Lung (tissue), 12 donors: ENCODE data around the gene PTPN18. TPM values are rescaled to one million over a fixed set of nuclear protein-coding genes. Genes with fewer than 3 reads are reported as not detected.

Experiments
- ATAC-seq: fragments of 200-7000 bp; cut with Tn5 transposase; one replicate; pipeline ENCODE4 v1.9.1; 2020; ENCODE audit warnings: moderate number of reproducible peaks; ENCODE audit not compliant: insufficient read depth, low FRiP score
- DNase-seq, 3 donors: peaks; one replicate each; pipeline ENCODE4 v3.0.0-alpha.2; 2013 to 2017
- H3K27ac ChIP-seq, 2 donors: one replicate each; pipeline ENCODE4 v1.5.1; 2013; ENCODE audit warnings: mild to moderate bottlenecking in 2 of 2, moderate library complexity in 2 of 2, control low read depth in 1 of 2, inconsistent platforms in 1 of 2, low read depth in 1 of 2, low read length in 1 of 2
- H3K27me3 ChIP-seq, 3 donors: one replicate each; pipeline ENCODE4 v1.5.1; 2013; ENCODE audit warnings: low read length in 2 of 3; ENCODE audit not compliant: control insufficient read depth in 3 of 3, insufficient read depth in 3 of 3
- H3K36me3 ChIP-seq, 4 donors: one replicate each; pipeline ENCODE4 v1.5.1; 2013; ENCODE audit warnings: low read length in 4 of 4, mild to moderate bottlenecking in 1 of 4, moderate library complexity in 1 of 4; ENCODE audit not compliant: control insufficient read depth in 4 of 4, insufficient read depth in 4 of 4
- H3K4me1 ChIP-seq, 5 donors: one replicate each; pipeline ENCODE4 v1.5.1; 2013; ENCODE audit warnings: low read length in 5 of 5, mild to moderate bottlenecking in 2 of 5, moderate library complexity in 1 of 5; ENCODE audit not compliant: control insufficient read depth in 5 of 5, insufficient read depth in 5 of 5
- H3K4me3 ChIP-seq: one replicate; pipeline ENCODE4 v1.5.1; 2013; ENCODE audit warnings: mild to moderate bottlenecking, control low read depth, moderate library complexity
- H3K9ac ChIP-seq, 2 donors: one replicate each; pipeline ENCODE4 v1.5.1; 2013; ENCODE audit warnings: low read length in 2 of 2, control low read depth in 1 of 2; ENCODE audit not compliant: insufficient read depth in 1 of 2
- H3K9me3 ChIP-seq, 4 donors: one replicate each; pipeline ENCODE4 v1.5.1; 2013; ENCODE audit warnings: low read length in 3 of 4, mild to moderate bottlenecking in 1 of 4, moderate library complexity in 1 of 4; ENCODE audit not compliant: control insufficient read depth in 4 of 4, insufficient read depth in 3 of 4
- CTCF ChIP-seq: IDR thresholded peaks from 2 replicates; pipeline ENCODE4 v1.5.1; 2012; ENCODE audit warnings: mild to moderate bottlenecking; ENCODE audit errors: control extremely low read depth, extremely low read depth
- WGBS, 2 donors: extraction: QIAGEN DNeasy Blood & Tissue Kit; methylation state at CpG; one replicate each; pipeline ENCODE4 v1.1.7; 2013; 5-methylcytosine and 5-hydroxymethylcytosine counted together
- polyA plus RNA-seq, 2 donors: library from polyadenylated mRNA; stranded (reverse); fragments of 200-250 nt; gene quantifications; one replicate each; pipeline ENCODE4 v1.2.1, GENCODE V29; 2013
- total RNA-seq, 2 donors: library from RNA; depleted of rRNA in 1 of 2; stranded (reverse); fragments of >200 nt in 1 of 2; gene quantifications; one replicate each; pipeline ENCODE4 v1.2.1, GENCODE V29; 2014 to 2021
- donor health status: control.
- donor health status: control.
- donor health status: Bipolar disorder and iron deficiency.
- donor health status: healthy.
- donor health status: DM: yes; HTN: yes; CAD: no.

Gene PTPN18
- total and polyA plus RNA-seq, 4 donors: 29.2 to 88.3 (median 59.7) TPM

GRCh38 chr2:130381145-130381544, 25.3 kb downstream of the PTPN18 start:
- H3K27me3 ChIP-seq: no peaks in the 10 kb centered on the region
- H3K4me3 ChIP-seq: no peak overlapping the region
- H3K27ac ChIP-seq: no peak overlapping the region
- TF ChIP-seq CTCF: no peak
- no peak overlapping the region for H3K9ac ChIP-seq
- no peak for DNase-seq
- 92 to 95% methylated on average over 4 of the region's 4 CpGs for WGBS, 2 donors
- peaks cover 0 to 7% (median 2%) of the 10 kb centered on the region in 4 donors for H3K36me3 ChIP-seq
- no peak for ATAC-seq
- peaks cover 0 to 3% (median 0%) of the 10 kb centered on the region in 5 donors for H3K4me1 ChIP-seq
- no peaks in the 10 kb centered on the region for H3K9me3 ChIP-seq

- no peaks in the 10 kb centered on the region for H3K27me3 ChIP-seq
- no peak overlapping the region for H3K9ac ChIP-seq
- peaks cover 0 to 4% (median 0%) of the 10 kb centered on the region in 5 donors for H3K4me1 ChIP-seq
- no peak for ATAC-seq
- H3K36me3 ChIP-seq: peaks cover 0 to 7% (median 2%) of the 10 kb centered on the region in 4 donors
- no peaks in the 10 kb centered on the region for H3K9me3 ChIP-seq
- TF ChIP-seq CTCF: no peak
- 92 to 93% methylated on average over 4 of the region's 4 CpGs for WGBS, 2 donors
- no peak overlapping the region for H3K27ac ChIP-seq
- no peak for DNase-seq
- H3K4me3 ChIP-seq: no peak overlapping the region
Measured at GRCh38 chr2:130381619-130382018, 25.8 kb downstream of the PTPN18 start.

- H3K27me3 ChIP-seq: no peaks in the 10 kb centered on the region
- no peaks in the 10 kb centered on the region for H3K9me3 ChIP-seq
- H3K4me1 ChIP-seq: peaks cover 0 to 3% (median 2%) of the 10 kb centered on the region in 5 donors
- no peak for TF ChIP-seq CTCF
- H3K9ac ChIP-seq: no peak overlapping the region
- DNase-seq: no peak
- H3K36me3 ChIP-seq: peaks cover 0 to 7% (median 2%) of the 10 kb centered on the region in 4 donors
- ATAC-seq: no peak
- H3K4me3 ChIP-seq: no peak overlapping the region
- WGBS, 2 donors: 94 to 96% methylated on average over 8 of the region's 8 CpGs
- H3K27ac ChIP-seq: no peak overlapping the region
Measured at GRCh38 chr2:130382313-130382917, 26.6 kb downstream of the PTPN18 start.

GRCh38 chr2:130385709-130386108, 29.9 kb downstream of the PTPN18 start:
- H3K4me1 ChIP-seq: peaks cover 0 to 7% (median 3%) of the 10 kb centered on the region in 5 donors
- H3K27ac ChIP-seq: no peak overlapping the region
- TF ChIP-seq CTCF: no peak
- H3K9ac ChIP-seq: no peak overlapping the region
- ATAC-seq (no peak), DNase-seq (no peak)
- H3K9me3 ChIP-seq: no peaks in the 10 kb centered on the region
- H3K4me3 ChIP-seq: no peak overlapping the region
- 73 to 75% methylated on average over 3 of the region's 3 CpGs for WGBS, 2 donors
- no peaks in the 10 kb centered on the region for H3K27me3 ChIP-seq
- H3K36me3 ChIP-seq: peaks cover 0 to 7% (median 1%) of the 10 kb centered on the region in 4 donors
